Measurements from ENCODE around the gene DCLK1. TPM values are rescaled to one million over a fixed set of nuclear protein-coding genes. Genes with fewer than 3 reads are reported as not detected.

The DCLK1 gene
- total RNA-seq, 1 donor from 2014 or later, result 9.1 TPM

DNA sequence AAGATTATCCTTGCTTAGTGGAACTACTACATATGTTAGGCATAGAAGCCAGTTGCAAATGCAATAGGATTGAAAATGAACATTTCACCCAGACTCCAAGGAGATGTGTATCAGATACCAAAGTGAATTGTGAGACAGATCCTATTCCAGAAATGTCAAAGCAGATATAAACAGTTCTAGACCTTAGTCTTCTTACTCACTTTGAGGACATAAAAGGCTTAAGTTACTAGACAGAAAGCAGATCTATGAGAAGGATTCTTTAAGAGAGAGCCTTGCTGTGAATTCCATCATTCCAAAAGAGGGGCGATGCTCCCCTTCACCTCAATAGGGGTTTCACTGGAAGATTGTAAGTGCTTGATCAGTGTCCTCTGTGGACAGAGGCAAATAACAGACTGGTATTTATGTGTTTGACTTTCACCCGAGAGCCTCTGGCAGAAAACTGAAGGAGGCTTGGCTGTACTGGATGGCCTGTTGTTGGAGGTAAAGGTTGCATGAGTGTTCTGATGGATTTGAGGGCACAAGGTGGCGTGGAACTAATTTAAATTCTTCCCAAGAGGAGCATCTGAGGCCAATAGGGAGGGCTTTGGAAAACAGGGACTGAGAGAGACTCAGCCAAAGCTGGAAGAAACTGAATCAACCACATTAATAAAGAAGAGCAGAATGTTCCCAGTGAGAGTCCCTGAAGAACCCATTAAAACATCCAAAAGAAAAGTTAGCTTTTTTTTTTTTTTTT is 194.8 kb downstream of the DCLK1 start:
- Mint-ChIP-seq H3K9me3 (ENCODE audit: unreplicated experiment) (peaks cover 6% of the 10 kb centered on the region), H3K36me3 (ENCODE audit: unreplicated experiment) (no peaks in the 10 kb centered on the region), H3K4me1 (ENCODE audit: unreplicated experiment) (no peaks in the 10 kb centered on the region), H3K27ac (ENCODE audit: unreplicated experiment) (no peak overlapping the region), H3K27me3 (ENCODE audit: unreplicated experiment) (no peaks in the 10 kb centered on the region), H3K4me3 (ENCODE audit: unreplicated experiment) (no peak overlapping the region)
- TF ChIP-seq, protein P1, sequence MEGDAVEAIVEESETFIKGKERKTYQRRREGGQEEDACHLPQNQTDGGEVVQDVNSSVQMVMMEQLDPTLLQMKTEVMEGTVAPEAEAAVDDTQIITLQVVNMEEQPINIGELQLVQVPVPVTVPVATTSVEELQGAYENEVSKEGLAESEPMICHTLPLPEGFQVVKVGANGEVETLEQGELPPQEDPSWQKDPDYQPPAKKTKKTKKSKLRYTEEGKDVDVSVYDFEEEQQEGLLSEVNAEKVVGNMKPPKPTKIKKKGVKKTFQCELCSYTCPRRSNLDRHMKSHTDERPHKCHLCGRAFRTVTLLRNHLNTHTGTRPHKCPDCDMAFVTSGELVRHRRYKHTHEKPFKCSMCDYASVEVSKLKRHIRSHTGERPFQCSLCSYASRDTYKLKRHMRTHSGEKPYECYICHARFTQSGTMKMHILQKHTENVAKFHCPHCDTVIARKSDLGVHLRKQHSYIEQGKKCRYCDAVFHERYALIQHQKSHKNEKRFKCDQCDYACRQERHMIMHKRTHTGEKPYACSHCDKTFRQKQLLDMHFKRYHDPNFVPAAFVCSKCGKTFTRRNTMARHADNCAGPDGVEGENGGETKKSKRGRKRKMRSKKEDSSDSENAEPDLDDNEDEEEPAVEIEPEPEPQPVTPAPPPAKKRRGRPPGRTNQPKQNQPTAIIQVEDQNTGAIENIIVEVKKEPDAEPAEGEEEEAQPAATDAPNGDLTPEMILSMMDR (IDR thresholded peaks at IDR 0.05), result no peak
- no peak for DNase-seq (ENCODE audit: extremely low spot score, unreplicated experiment)

DNA sequence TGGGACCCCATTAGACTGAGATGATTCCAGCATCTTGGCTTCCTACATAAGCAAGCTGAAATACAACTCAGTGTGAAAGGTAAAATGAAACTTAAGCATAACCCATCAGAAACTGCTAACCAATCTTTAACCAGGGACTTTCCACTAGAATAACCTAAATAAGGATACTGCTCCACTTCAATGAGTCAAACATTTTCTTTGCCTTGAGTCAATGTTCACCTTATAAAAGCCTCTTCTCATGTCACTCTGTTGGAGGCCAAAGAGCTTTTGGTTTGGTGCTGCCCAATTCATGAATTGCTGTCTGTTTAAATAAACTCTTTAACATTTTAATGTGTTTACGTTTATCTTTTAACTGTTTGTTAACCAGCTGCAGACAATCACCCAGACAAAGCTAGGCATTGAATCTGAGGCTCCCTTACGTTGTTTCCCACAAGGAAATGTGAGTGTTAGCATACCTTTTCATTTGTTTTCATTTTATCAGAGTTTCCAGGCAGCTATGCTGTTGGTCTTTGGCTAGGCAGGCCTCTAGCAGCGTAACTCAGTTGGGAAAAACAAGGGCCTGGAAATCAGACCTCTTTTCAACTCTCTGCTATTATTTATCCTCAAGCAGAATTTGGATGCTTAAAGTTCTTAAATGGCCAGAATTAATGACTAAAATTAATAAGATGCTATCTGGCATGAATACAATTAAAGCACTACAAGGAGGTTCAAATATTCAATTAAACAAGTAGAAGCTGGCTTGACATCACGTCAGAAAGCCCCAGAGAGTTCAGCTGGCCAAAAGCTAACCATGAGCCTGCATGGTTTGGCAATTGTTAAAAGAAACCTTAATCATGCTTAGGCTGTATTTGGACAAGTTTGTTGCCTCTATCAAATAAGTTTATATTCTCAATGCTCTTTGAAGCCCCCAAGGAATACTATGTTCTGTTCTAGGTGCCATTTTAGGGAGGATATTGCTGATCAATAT is 200.2 kb downstream of the DCLK1 start:
- H3K4me1 Mint-ChIP-seq (ENCODE audit: unreplicated experiment), result peaks cover 31% of the 10 kb centered on the region
- no peaks in the 10 kb centered on the region for H3K27me3 Mint-ChIP-seq (ENCODE audit: unreplicated experiment)
- no peak overlapping the region for H3K27ac Mint-ChIP-seq (ENCODE audit: unreplicated experiment)
- DNase-seq (ENCODE audit: extremely low spot score, unreplicated experiment), result no peak
- H3K9me3 Mint-ChIP-seq (ENCODE audit: unreplicated experiment), result peaks cover 6% of the 10 kb centered on the region
- no peak overlapping the region for H3K4me3 Mint-ChIP-seq (ENCODE audit: unreplicated experiment)
- TF ChIP-seq, protein P1 (IDR thresholded peaks at IDR 0.05), result no peak
- no peaks in the 10 kb centered on the region for H3K36me3 Mint-ChIP-seq (ENCODE audit: unreplicated experiment)

DNA sequence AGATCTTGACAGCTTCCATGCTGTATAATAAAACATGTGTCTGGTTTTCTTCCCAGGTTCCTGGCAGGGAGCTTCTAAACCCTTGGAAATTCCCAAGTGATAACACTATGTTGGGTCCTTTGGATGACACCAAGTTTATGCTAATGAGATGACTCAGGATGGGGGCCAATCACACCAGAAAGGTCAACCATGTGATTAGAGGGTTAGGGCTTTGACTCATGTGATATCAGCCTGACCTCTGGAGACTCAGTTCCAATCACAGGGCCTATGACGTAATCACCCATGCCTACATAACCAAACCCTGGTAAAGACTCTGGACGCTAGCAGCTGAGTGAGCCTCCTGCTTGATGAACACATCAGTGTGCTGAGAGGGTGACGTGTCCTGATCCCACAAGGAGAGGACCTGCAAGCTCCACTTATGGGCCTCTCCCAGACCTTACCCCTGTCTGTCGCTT is 203.6 kb downstream of the DCLK1 start:
- Mint-ChIP-seq H3K9me3 (ENCODE audit: unreplicated experiment) (no peaks in the 10 kb centered on the region), H3K4me3 (ENCODE audit: unreplicated experiment) (no peak overlapping the region), H3K36me3 (ENCODE audit: unreplicated experiment) (no peaks in the 10 kb centered on the region), H3K27me3 (ENCODE audit: unreplicated experiment) (no peaks in the 10 kb centered on the region), H3K4me1 (ENCODE audit: unreplicated experiment) (peaks cover 47% of the 10 kb centered on the region), H3K27ac (ENCODE audit: unreplicated experiment) (peak overlapping the region; percentile 68)
- TF ChIP-seq, protein P1 (IDR thresholded peaks at IDR 0.05), result no peak
- no peak for DNase-seq (ENCODE audit: extremely low spot score, unreplicated experiment)

DNA sequence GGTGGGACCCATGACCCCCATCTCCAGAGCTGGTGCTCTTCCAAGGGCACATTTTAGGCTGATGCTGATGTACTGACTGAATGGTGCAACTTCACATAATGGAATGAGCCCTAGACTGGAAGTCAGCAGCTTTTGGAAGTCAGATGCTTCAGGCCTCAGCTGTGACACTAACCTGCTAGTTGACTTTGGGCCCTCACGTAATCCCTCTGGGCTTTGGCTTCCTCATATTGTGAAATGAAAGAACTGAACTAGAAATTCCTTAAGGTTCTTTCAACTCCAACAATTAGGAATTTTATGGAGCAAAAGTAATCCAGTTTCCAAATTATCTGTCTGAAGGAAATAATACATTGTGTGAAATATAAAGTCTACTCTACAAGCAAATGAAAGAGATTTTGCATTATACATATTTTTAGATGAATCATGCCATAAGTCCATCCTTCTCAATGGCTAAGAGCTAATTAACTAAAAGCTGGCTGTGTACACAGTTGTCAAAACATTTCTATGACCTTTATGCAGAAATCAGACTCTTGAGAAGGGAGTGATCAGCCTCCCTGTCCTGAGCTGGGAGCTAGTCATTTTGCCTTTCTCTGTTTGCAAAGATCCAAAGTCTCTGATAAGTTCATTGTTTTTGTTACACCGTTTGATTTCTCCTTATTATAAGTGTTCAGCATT is 204.2 kb downstream of the DCLK1 start:
- peak overlapping the region; percentile 68 for H3K27ac Mint-ChIP-seq (ENCODE audit: unreplicated experiment)
- no peaks in the 10 kb centered on the region for H3K9me3 Mint-ChIP-seq (ENCODE audit: unreplicated experiment)
- H3K4me3 Mint-ChIP-seq (ENCODE audit: unreplicated experiment), result no peak overlapping the region
- DNase-seq (ENCODE audit: extremely low spot score, unreplicated experiment), result no peak
- TF ChIP-seq, protein P1 (IDR thresholded peaks at IDR 0.05), result no peak
- H3K4me1 Mint-ChIP-seq (ENCODE audit: unreplicated experiment), result peaks cover 49% of the 10 kb centered on the region
- H3K27me3 Mint-ChIP-seq (ENCODE audit: unreplicated experiment), result no peaks in the 10 kb centered on the region
- H3K36me3 Mint-ChIP-seq (ENCODE audit: unreplicated experiment), result no peaks in the 10 kb centered on the region
